Metanephros (tissue), 1 donor: ENCODE measurements around the gene RHO. TPM values are rescaled to one million over a fixed set of nuclear protein-coding genes. Genes with fewer than 3 reads are reported as not detected.

ENCODE experiments used
- total RNA-seq: library from RNA; depleted of rRNA; stranded (reverse); fragments of >200 nt; gene quantifications from one replicate; pipeline ENCODE4 v1.2.3, GENCODE V29; 2014

The RHO gene
- not detected for total RNA-seq

GRCh38 chr3:129528589-129529100 is at the start of gene RHO:
TSS of gene RHO (plus strand) at chr3:129528639. CDS start at chr3:129528734, 95 bp downstream.

GRCh38 chr3:129543156-129543790 is 14.8 kb downstream of the RHO start, which contains the start of gene H1-8:
TSS of gene H1-8 (plus strand) at chr3:129543175. CDS start at chr3:129543219, 44 bp downstream.

Other genes with a start within 250 kb of the RHO start
- 26.6 TPM for gene HMCES, start 249.8 kb upstream of the RHO start, total RNA-seq
- 2.3 TPM for gene EFCAB12, start 100.0 kb upstream of the RHO start, total RNA-seq
- gene MBD4, start 88.7 kb upstream of the RHO start, total RNA-seq: 33.9 TPM
- 66.4 TPM for gene IFT122, start 88.4 kb upstream of the RHO start, total RNA-seq
- gene H1-8, start 14.5 kb downstream of the RHO start, total RNA-seq: not detected
- gene PLXND1, start 78.0 kb downstream of the RHO start, total RNA-seq: 213 TPM